ENCODE results near the gene ANKRD44.

ANKRD44 gene

GRCh38 chr2:197079414-197079813, 231.2 kb downstream of the ANKRD44 start:
- H3K4me2 ChIP-seq (ENCODE audit: low read depth, low read length, poor library complexity, severe bottlenecking), result no peak overlapping the region
- H3K36me3 ChIP-seq (ENCODE audit: insufficient read depth, low read length), result peaks cover 56% of the 10 kb centered on the region
- no peaks in the 10 kb centered on the region for H3K79me2 ChIP-seq (ENCODE audit: insufficient read depth, low read length)
- H2AFZ ChIP-seq (ENCODE audit: low read length), result no peak overlapping the region
- peaks cover 11% of the 10 kb centered on the region for H3K4me1 ChIP-seq (ENCODE audit: insufficient read depth, low read length, poor library complexity, severe bottlenecking)
- TF ChIP-seq CTCF (conservative IDR thresholded peaks at IDR 0.05; ENCODE audit: low read length), result no peak
- no peak for TF ChIP-seq EZH2phosphoT487 (IDR thresholded peaks at IDR 0.05; ENCODE audit: borderline replicate concordance)
- no peaks in the 10 kb centered on the region for H3K27me3 ChIP-seq (ENCODE audit: insufficient read depth, low read length, poor library complexity, severe bottlenecking)
- H3F3A ChIP-seq (ENCODE audit: low read depth), result no peaks in the 10 kb centered on the region
- no peak overlapping the region for H3K9ac ChIP-seq (ENCODE audit: low read depth, low read length, poor library complexity, severe bottlenecking)
- no peaks in the 10 kb centered on the region for H4K20me1 ChIP-seq (ENCODE audit: insufficient read depth, low read length, poor library complexity, severe bottlenecking)
- no peaks in the 10 kb centered on the region for H3K9me2 ChIP-seq (replicated peaks; ENCODE audit: low read depth, low read length)
- peaks cover 4% of the 10 kb centered on the region; the same call in 1 of the 2 replicates for H3K9me3 ChIP-seq (ENCODE audit: insufficient read depth, low read depth, low read length)
- H3K4me3 ChIP-seq (ENCODE audit: low read length, poor library complexity, severe bottlenecking), result no peak overlapping the region

GRCh38 chr2:197078535-197078934, 232.0 kb downstream of the ANKRD44 start:
- Histone ChIP-seq H3K9me2 (replicated peaks; ENCODE audit: low read depth, low read length) (no peaks in the 10 kb centered on the region), H3K4me3 (ENCODE audit: low read length, poor library complexity, severe bottlenecking) (no peak overlapping the region), H3K9ac (ENCODE audit: low read depth, low read length, poor library complexity, severe bottlenecking) (no peak overlapping the region), H4K20me1 (ENCODE audit: insufficient read depth, low read length, poor library complexity, severe bottlenecking) (no peaks in the 10 kb centered on the region), H3K36me3 (ENCODE audit: insufficient read depth, low read length) (peaks cover 49% of the 10 kb centered on the region), H3K79me2 (ENCODE audit: insufficient read depth, low read length) (no peaks in the 10 kb centered on the region), H3K27me3 (ENCODE audit: insufficient read depth, low read length, poor library complexity, severe bottlenecking) (no peaks in the 10 kb centered on the region), H3F3A (ENCODE audit: low read depth) (no peaks in the 10 kb centered on the region), H3K9me3 (ENCODE audit: insufficient read depth, low read depth, low read length) (peaks cover 4% of the 10 kb centered on the region; the same call in 1 of the 2 replicates), H3K4me1 (ENCODE audit: insufficient read depth, low read length, poor library complexity, severe bottlenecking) (peaks cover 20% of the 10 kb centered on the region), H3K4me2 (ENCODE audit: low read depth, low read length, poor library complexity, severe bottlenecking) (no peak overlapping the region), H2AFZ (ENCODE audit: low read length) (no peak overlapping the region)
- TF ChIP-seq CTCF (conservative IDR thresholded peaks at IDR 0.05; ENCODE audit: low read length), result no peak
- TF ChIP-seq EZH2phosphoT487 (IDR thresholded peaks at IDR 0.05; ENCODE audit: borderline replicate concordance), result no peak

GRCh38 chr2:197077336-197077735, 233.2 kb downstream of the ANKRD44 start:
- Histone ChIP-seq H3K27me3 (ENCODE audit: insufficient read depth, low read length, poor library complexity, severe bottlenecking) (no peaks in the 10 kb centered on the region), H3K9me3 (ENCODE audit: insufficient read depth, low read depth, low read length) (peaks cover 4% of the 10 kb centered on the region; the same call in 1 of the 2 replicates), H3F3A (ENCODE audit: low read depth) (no peaks in the 10 kb centered on the region), H3K36me3 (ENCODE audit: insufficient read depth, low read length) (peaks cover 39% of the 10 kb centered on the region), H3K9me2 (replicated peaks; ENCODE audit: low read depth, low read length) (no peaks in the 10 kb centered on the region), H3K4me1 (ENCODE audit: insufficient read depth, low read length, poor library complexity, severe bottlenecking) (peaks cover 28% of the 10 kb centered on the region), H3K4me3 (ENCODE audit: low read length, poor library complexity, severe bottlenecking) (no peak overlapping the region), H4K20me1 (ENCODE audit: insufficient read depth, low read length, poor library complexity, severe bottlenecking) (no peaks in the 10 kb centered on the region), H3K9ac (ENCODE audit: low read depth, low read length, poor library complexity, severe bottlenecking) (no peak overlapping the region), H2AFZ (ENCODE audit: low read length) (no peak overlapping the region), H3K79me2 (ENCODE audit: insufficient read depth, low read length) (no peaks in the 10 kb centered on the region), H3K4me2 (ENCODE audit: low read depth, low read length, poor library complexity, severe bottlenecking) (no peak overlapping the region)
- TF ChIP-seq EZH2phosphoT487 (IDR thresholded peaks at IDR 0.05; ENCODE audit: borderline replicate concordance) (no peak), CTCF (conservative IDR thresholded peaks at IDR 0.05; ENCODE audit: low read length) (no peak)
